Measurements from ENCODE around the gene CREBBP.

DNA sequence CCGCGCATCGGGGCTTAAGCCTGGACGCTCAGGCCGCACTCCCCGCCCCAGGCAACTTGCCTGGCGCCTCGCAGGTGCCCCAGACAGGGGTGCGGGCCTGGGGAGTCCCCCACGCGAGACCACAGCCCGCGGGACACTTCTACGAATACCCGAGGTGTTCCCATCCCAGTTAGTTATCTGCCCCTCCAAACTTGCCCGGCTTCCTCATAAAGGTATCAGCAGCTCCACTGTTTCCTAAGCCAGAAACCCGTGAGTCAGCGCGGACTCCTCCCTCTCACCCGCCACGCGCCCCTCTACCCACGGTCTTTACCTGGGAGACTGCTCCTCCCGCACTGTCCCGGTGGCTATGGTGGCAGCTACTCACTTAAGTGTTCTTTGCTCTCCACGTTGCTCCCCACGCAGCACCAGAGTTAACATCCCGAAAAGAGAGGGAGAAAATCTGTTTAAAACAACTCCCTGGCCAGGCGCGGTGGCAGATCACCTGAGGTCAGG is 1.0 kb upstream of the CREBBP start:
- no peak for TF ChIP-seq CTCF (conservative IDR thresholded peaks at IDR 0.05)
- no peak for TF ChIP-seq ZFX (IDR thresholded peaks at IDR 0.05)
